Uterus (tissue), 4 donors: Measurements from ENCODE around the gene KMT5B. TPM values are rescaled to one million over a fixed set of nuclear protein-coding genes. Genes with fewer than 3 reads are reported as not detected.

Source experiments
- DNase-seq, 2 donors: peaks; one replicate each; pipeline ENCODE4 v3.0.0-alpha.2; 2019 to 2020
- H3K27ac ChIP-seq, 2 donors: fragments of 200-600 bp; sonication (generic); 1 replicate in 1 of 2; 2 replicates in 1 of 2; pipeline ENCODE4 v1.5.1; 2016 to 2018
- H3K27me3 ChIP-seq, 2 donors: fragments of 200-600 bp; sonication (generic); one replicate each; pipeline ENCODE4 v1.5.1; 2018 to 2019; ENCODE audit warnings: control low read depth in 1 of 2
- H3K36me3 ChIP-seq, 2 donors: fragments of 200-600 bp; sonication (generic); one replicate each; pipeline ENCODE4 v1.5.1; 2019; ENCODE audit warnings: control low read depth in 1 of 2
- H3K4me1 ChIP-seq, 2 donors: fragments of 200-600 bp; sonication (generic); one replicate each; pipeline ENCODE4 v1.5.1; 2018 to 2019; ENCODE audit warnings: control low read depth in 1 of 2
- H3K4me3 ChIP-seq, 2 donors: fragments of 200-600 bp; sonication (generic); 1 replicate in 1 of 2; 2 replicates in 1 of 2; pipeline ENCODE4 v1.5.1; 2018 to 2019; ENCODE audit warnings: mild to moderate bottlenecking in 1 of 2
- H3K9me3 ChIP-seq, 2 donors: fragments of 200-600 bp; sonication (generic); one replicate each; pipeline ENCODE4 v1.5.1; 2019; ENCODE audit warnings: control low read depth in 1 of 2
- CTCF ChIP-seq, 4 experiments: fragments of 200-600 bp in 2 of 4; fragments of 450-650 bp in 2 of 4; sonication (generic) in 2 of 4; IDR thresholded peaks; one replicate each; pipeline ENCODE4 v1.5.1; 2016 to 2019; ENCODE audit warnings: antibody characterized with exemption in 4 of 4, mild to moderate bottlenecking in 2 of 4, moderate library complexity in 1 of 4
- POLR2A ChIP-seq, 2 donors: fragments of 450-650 bp; IDR thresholded peaks; one replicate each; pipeline ENCODE4 v1.6.1; 2016; ENCODE audit warnings: antibody characterized with exemption in 2 of 2, mild to moderate bottlenecking in 1 of 2, moderate library complexity in 1 of 2
- intact Hi-C: fragments of 100-400 bp; cut with DNase I; formaldehyde crosslinking; loops from one replicate; pipeline ENCODE4 v1.15.1; 2023; ENCODE audit warnings: low total_unique reads
- total RNA-seq, 4 donors: library from RNA; depleted of rRNA in 3 of 4; stranded (reverse); fragments of >200 nt in 3 of 4; gene quantifications; one replicate each; pipeline versions ENCODE4 v1.1.0 to v1.2.4, GENCODE V29; 2014 to 2023
- donor health status: DM: yes; HTN: yes; CAD: no.

Gene KMT5B
- total RNA-seq, 4 donors from 2014 or later = 13.5 to 108 (median 79.4) TPM

DNA sequence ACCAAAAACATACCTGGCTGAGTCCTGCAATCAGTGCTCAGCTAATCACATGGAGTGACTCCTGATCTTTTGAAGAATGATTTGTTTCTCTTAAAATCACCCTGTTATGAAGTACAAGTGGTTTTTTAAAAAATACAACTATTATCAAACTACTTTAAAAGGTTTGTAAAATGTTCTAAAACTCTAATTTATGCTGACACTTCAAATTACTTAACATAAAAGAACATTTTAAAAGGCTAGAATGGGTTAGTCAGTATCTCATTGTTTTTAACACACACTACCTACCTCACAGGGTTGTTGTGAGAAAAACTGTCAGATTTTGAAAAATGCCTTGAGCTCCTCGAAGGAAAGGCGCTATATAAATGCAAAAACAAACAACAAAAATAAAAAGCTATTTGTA lies 33.2 kb downstream of the KMT5B start:
- no peak for TF ChIP-seq CTCF (IDR thresholded peaks at IDR 0.05)
- Histone ChIP-seq H3K9me3 (no peaks in the 10 kb centered on the region), H3K36me3 (no peaks in the 10 kb centered on the region), H3K4me1 (no peaks in the 10 kb centered on the region), H3K27me3 (no peaks in the 10 kb centered on the region), H3K27ac (no peak overlapping the region), H3K4me3 (no peak overlapping the region)
- no peak for DNase-seq
- intact Hi-C loops = no loop called here

DNA sequence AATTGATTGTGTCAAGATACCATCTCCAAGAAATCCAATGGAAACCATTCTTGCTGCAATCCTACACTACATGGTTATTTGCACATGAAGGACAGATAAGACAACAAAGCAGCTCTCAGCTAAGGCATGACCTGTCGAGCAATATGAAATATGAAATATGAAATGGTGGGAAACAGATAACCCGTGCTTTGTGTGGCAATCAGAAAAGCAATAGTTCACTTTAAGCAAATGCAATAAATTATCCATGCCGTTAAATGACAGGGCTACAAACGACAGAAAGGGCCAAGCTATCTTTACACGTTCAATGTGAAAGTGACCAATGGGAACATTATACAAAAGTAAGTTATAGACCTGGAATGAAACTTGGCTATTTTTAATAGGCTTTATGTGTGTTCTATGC lies 35.2 kb downstream of the KMT5B start:
- no peak for TF ChIP-seq CTCF (IDR thresholded peaks at IDR 0.05)
- TF ChIP-seq POLR2A (IDR thresholded peaks at IDR 0.05) = no peak
- no peaks in the 10 kb centered on the region for H3K9me3 ChIP-seq
- H3K27ac ChIP-seq = no peak overlapping the region
- H3K4me3 ChIP-seq = no peak overlapping the region
- H3K4me1 ChIP-seq = no peaks in the 10 kb centered on the region
- intact Hi-C loops = no loop called here
- no peaks in the 10 kb centered on the region for H3K27me3 ChIP-seq
- DNase-seq = no peak
- H3K36me3 ChIP-seq = no peaks in the 10 kb centered on the region

- intact Hi-C loops = no loop called here
- Histone ChIP-seq H3K27me3 (no peaks in the 10 kb centered on the region), H3K27ac (no peak overlapping the region), H3K36me3 (no peaks in the 10 kb centered on the region), H3K4me3 (no peak overlapping the region), H3K9me3 (no peaks in the 10 kb centered on the region), H3K4me1 (no peaks in the 10 kb centered on the region)
- TF ChIP-seq CTCF (IDR thresholded peaks at IDR 0.05) (no peak), POLR2A (IDR thresholded peaks at IDR 0.05) (no peak)
- DNase-seq = no peak
Observed at GRCh38 chr11:68173926-68174325, 39.2 kb downstream of the KMT5B start.

DNA sequence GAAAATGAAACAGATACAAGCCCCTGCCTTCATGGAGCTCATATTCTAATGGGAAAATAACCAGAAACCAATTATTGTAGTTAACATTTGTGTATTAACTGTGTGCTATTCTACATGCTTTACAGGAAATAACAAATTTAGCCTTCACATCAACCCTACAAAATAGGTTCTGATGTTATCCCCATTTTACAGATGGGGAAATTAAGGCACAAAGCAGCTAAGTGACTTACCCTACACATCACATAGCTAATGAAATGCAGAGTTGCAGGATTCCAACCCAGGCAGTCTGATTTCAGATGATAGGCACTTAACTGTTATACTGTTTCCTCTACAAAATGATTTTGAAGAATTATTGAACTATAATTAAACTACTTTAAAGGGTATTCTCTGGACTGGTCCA lies 43.7 kb downstream of the KMT5B start:
- intact Hi-C loops = no loop called here
- no peak for TF ChIP-seq CTCF (IDR thresholded peaks at IDR 0.05)
- no peak for TF ChIP-seq POLR2A (IDR thresholded peaks at IDR 0.05)
- no peak for DNase-seq
- Histone ChIP-seq H3K9me3 (no peaks in the 10 kb centered on the region), H3K27me3 (no peaks in the 10 kb centered on the region), H3K4me1 (no peaks in the 10 kb centered on the region), H3K36me3 (no peaks in the 10 kb centered on the region), H3K27ac (no peak overlapping the region), H3K4me3 (no peak overlapping the region)

- Histone ChIP-seq H3K27ac (no peak overlapping the region), H3K36me3 (no peaks in the 10 kb centered on the region), H3K4me1 (no peaks in the 10 kb centered on the region), H3K27me3 (no peaks in the 10 kb centered on the region), H3K9me3 (no peaks in the 10 kb centered on the region), H3K4me3 (no peak overlapping the region)
- intact Hi-C loops = no loop called here
- no peak for DNase-seq
- TF ChIP-seq POLR2A (IDR thresholded peaks at IDR 0.05) (no peak), CTCF (IDR thresholded peaks at IDR 0.05) (no peak)
Observed at GRCh38 chr11:68168694-68169093, 44.4 kb downstream of the KMT5B start.
